ENCODE results near the gene TARP.
A peak's percentile ranks its signal among the peaks of the same experiment; 100 is the strongest.

TARP gene

DNA sequence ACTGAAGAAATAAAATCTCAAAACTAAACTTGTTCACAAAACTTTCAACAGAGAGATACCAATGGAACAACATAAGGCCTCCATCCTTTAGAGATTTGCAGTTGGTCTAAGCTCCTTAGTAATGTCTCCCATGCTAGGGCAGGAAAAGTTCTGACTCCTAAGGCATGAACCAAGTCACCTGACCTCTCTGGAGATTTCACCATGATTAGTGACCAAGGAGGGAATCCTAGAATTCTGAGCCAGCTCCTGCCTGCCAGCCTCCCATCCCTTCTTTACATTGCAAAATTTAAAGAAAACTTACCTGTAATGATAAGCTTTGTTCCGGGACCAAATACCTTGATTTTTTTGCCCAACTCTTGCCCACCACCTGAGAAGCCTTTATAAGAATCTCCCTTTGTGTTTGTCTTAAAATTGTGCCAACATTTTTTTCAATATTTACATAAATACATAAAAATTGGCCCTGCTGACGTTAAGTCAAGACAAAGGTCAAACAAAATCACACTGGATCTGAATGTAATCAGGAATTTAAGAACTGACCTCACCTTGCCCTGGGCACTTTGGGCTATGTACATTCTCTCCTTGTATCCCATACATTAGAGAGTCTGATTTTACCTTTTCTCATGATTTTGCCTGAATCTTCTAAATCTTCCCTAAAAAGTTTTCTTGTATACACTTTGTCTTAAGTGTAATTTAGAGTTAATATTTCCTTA is at the start of gene TARP:
Gene TARP, minus strand, starts transcription at position 351 of the 710 bp plus-strand sequence.
- ATAC-seq (no peak), DNase-seq (no peak)

DNA sequence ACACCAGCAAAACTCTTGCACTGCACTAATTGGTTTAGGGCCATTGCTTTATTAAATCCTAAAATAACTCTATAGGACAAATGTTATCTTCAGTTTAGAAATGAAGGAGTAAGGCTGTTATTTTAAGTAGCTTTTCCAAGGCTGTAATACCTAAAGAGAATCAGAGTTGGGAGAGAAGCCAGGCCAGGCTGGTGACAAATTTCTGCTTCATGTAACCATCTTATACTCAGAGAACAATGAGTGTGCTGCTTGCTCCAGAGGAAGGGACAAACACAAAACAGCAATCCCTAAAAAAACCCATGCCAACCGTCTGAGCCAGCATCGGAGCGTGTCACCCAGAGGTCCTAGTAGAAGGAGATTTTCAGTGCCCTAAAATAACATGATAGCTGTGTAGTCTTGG is 49.7 kb upstream of the TARP start:
- DNase-seq: no peak
- no peak for ATAC-seq

DNA sequence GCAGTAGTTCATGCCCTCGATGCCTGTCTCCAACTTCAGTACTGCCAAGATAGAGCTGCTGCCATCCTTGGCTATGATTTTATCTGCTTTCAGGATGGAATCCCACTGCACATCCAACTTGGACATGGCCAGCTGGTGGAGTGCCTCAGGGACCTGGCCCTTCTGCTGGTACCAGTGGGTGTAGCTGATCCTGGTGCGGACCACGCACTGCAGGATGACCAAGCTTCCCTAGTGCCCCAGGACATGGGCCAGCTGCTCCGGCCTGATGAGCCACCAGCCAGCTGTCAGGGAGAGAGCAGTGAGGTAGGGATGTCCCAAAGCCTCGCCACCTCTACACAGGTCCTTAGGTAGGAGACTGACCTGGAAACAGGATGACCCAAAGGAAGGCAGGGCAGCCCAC is 49.0 kb upstream of the TARP start:
- ATAC-seq (no peak), DNase-seq (no peak)

DNA sequence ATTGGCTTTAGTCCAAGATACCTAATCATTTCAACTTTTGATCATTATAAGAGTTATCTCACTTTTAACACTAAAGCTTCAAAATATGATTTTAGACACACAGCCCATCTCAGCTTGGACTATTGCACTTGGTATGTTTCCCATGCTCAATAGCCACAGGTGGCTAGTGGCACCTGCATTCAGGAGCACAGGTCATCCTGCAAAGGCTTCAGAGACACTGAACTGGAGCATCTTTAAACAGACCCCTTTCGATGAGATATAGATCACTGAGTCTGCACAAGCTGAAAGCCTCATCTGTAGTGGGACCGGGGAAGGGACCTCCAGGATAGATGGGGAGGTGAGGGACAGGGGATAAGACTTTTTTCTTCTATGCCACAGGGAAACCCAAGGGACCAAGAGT is 48.5 kb upstream of the TARP start:
- ATAC-seq (no peak), DNase-seq (no peak)

DNA sequence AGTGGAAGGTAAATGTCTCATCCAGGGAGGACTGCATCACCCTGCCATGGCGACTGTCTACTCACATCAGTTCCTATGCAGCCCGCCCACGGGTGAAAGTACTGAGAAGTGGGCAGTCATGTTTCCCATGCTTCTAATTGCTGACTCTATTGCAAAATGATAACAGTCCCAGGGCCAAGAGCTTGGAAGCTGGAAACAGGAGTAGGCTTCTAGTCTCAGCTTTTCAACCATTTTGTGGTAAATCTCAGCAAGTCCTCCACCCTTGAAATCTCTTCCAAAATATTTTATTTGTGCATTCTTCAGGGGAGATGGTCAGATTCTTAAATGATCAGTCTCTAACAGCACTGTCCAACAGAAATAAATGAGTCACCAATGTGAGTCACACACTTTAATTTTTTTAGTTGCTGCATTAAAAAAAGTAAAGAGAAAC is 48.1 kb upstream of the TARP start:
- no peak for ATAC-seq

DNA sequence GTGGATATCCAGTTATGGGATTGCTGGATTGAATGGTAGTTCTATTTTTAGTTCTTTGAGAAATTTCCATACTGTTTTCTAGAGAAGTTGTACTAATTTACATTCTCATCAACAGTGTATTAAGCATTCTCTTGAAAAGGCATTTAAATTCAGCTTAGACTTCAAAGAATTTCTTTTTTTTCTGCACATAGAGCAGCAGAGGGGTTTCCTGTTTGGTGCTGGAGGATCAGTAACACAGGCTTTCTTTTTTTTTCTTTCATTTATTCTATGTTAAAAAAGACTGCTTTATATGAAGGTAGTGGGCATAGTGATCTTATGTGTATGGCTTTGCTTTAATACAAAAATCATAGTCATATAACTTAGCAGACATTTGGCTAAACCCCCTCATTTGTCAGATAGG is 47.6 kb upstream of the TARP start:
- ATAC-seq: no peak
- no peak for DNase-seq

More for the DNA sequence above, 48.1 kb upstream of the TARP start:
- no peak for DNase-seq

DNA sequence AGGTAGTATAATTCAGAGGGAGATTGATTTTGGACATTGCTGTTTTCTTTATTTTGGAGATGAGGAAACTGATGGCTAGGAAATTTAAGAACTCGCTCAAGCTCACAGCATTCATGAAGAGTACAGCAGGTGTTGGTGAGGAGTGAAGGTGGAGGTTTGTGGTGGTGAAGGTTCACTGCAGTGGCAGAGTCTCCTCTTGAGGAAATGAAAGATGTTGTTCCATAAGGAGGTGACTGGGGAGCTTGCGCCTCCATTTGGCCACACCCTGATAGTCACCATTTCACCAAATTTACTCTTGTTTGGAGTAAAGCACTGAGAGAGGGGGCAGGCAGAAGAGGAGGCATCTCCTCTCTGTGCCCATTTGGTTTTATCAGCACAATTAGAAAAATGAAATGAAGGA is 46.4 kb upstream of the TARP start:
- DNase-seq (no peak), ATAC-seq (no peak)

DNA sequence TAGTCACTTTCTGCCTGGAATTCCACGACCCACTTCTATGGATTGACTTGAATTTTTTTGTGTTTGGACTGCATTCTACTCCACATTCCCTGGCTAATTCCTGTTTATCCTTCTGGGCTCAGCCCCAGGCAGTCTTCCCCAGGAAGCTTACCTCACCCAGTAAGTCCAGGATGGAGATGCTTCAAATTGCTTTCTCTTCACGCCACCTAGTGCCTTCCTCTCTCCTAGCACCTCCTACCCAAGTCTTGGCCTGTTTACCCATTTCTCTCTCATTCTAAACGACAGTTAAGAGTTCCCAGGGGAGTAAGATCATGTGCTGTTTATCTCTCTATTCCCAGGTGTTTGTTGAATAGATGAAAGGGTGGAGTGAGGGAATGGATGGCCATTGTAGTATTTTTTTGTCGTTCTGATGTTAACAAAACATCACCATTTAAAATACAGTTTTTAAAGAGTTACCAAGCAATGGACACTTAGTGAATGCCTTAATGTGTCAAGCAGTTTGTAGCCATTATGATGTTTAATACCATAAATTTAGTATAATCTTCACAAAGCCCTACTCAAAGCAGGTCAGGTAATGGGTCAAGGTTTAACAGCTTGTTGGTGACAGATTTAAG is 45.5 kb upstream of the TARP start:
- DNase-seq (no peak), ATAC-seq (peak; percentile 58)

DNA sequence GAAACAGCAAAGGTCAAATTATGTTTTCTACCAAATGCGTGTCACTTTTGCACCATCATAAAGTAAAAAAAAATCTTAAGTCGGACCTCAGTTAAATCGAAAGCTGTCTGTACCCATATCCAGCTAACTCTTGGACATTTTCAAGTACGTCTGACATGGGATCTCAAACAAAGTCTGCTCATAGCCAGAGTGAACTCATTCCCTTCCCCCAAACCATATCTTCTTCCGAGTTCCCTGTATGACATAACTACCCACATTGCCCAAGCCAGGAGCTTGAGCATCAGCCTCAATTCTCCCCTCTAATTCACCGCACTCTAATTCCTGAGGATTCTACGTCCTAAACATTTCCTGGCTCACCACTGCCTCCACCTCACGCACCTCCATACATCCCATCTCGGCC is 44.8 kb upstream of the TARP start:
- no peak for DNase-seq

DNA sequence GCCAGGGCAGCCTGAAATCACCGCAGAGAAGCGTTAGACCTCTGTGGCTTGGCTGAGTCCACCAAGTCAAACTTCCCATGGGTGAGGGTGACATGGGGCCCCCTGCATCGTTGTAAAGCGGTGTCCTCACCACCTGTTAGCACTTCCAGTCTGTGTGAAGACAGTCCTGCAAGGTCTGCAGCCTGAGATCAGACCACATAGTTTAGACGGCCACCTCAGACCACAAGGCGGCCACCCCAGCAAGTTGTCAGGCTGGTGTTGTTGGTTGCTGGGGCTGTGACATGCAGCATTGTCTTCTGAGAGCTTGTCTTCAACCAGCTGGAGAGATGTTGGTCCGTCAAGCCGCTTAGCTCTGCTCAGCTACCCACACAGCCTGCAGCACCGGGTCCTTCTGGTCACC is 44.1 kb upstream of the TARP start:
- DNase-seq (no peak), ATAC-seq (peak; percentile 20)

More for the DNA sequence above, 44.8 kb upstream of the TARP start:
- ATAC-seq: no peak

DNA sequence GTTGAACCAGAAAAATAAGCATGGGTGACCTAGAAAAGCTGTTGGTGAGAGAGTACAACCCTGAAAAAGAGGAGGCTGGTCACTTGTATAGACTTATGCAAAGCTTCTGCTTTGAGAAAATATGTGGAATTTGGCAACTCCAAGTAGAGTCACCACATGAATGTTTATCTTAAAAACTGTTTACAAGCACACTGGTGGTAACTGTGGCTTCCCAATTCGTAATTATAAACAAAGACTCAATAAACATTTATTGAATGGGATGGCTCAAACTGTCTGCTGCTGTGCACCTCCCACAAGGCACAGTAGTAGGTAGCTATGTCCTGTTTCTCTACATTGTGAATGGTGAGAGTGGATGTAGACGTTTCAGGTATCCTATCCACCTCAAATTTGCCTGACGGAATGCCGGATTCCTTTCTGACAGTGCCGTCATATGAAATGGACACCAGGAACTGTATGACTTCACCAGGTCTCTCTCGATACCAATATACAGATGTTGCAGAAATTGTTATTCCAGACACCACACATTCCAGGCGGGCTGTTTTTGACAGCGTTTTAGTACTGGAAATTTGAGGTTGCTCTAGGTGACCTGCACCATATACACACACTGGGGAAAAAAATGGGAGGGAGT is 43.4 kb upstream of the TARP start:
- DNase-seq: no peak
- ATAC-seq: no peak

DNA sequence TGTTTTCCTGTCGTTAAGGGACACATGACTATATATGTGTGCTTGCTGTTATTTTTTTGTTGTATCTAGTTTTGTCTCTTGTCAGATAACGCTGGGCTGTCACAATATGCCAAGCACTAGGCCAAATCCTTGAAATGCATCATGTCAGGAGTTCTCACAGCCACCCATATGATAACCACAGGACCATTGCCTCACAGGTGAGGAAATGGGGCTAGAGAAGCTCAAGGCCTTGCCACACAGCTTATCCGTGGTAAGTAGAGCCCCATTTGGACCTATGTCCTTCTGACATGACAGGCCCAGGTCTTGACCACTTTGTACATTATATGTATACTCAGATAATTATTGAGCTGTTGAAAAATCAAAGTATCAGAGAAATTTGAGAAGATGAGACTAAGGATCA is 42.0 kb upstream of the TARP start:
- ATAC-seq (no peak), DNase-seq (no peak)

DNA sequence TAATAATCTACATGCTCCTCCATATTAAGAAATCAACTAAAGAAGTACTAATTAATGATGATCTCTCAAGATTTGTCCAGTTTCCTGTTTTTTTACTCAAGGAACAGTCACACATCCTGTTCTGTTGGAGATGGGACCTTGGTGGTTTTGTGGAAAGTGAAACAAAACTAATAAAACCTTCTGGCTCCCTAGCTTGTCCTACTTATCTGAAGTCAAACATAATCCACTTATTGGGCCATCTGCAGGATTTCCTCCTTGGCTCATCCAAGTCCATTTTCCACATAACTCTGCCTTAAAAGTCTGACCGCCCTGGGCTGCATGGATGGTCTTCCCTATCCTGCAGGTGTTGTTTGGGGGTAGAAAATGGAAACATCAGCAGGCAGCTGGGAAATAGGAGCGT is 39.4 kb upstream of the TARP start:
- no peak for DNase-seq
- no peak for ATAC-seq

DNA sequence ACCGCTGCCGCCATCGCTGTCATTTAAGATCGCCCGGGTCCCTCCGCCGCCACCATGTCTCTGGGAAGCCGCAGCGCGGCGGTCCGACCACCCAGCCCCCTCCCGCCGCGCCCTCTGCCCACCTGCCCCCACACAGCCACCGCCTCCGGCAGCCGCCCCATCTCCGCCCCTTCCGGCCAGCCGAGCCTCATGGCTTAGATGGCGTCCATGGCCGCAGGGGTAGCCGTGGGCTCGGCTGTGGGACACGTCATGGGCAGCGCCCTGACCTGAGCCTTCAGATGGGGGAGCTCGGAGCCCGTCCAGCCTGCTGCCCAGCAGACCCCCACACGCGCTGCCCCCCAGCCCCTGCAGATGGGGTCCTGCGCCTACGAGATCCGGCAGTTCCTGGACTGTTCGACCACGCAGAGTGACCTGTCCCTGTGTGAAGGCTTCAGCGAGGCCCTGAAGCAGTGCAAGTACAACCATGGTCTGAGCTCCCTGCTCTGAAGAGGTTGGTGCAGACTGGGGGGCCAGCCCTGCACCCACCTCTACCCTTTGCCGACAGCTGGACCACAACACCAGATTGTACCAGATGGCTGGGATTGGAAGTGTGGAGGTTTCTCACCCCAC is 38.0 kb upstream of the TARP start:
- ATAC-seq (peak; percentile 25), DNase-seq (peak; percentile 30)

DNA sequence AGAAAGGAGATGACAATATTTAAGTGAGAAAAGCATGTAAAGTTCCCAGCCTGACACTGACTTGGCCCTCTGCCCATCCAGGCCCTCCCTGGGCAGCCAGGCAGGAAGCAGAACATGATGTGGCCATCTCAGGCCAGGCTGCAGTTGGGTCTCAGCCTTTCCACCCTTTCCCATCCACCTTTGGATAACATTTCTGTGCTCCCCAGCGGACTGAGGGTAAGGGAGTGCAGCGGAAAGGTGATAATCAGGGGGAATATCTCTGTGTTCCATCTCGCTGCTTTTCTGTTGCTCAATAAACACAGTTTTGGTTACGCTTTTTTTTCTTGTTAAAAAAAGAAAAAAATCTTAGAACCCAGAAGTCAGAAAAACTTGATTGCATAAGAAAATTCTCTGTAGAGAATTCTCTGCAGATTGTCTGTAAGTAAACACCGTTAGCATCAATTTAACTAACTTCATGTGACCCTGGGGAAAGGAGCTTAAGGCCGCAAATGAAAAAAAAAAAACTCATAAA is 37.2 kb upstream of the TARP start:
- DNase-seq (no peak), ATAC-seq (no peak)

DNA sequence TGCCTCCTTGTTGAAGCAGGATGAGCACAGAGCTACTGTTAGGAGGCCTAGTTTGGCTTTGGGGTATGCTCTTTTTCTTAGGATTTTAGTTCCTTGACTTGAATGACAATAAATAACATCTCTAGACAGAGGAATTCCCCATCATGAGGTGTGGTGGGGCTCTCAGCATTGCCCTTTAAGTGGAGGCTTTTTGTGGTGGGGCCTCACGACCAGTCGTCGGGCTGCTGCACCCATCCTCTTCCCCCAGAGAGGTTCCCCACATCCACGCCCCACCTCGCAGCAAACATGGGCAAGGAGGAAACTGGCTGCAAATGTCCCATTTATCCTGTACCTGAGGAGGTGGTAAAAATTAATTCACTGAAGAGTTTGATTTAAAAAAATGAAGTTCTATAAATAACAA is 36.1 kb upstream of the TARP start:
- ATAC-seq: peak; percentile 58

DNA sequence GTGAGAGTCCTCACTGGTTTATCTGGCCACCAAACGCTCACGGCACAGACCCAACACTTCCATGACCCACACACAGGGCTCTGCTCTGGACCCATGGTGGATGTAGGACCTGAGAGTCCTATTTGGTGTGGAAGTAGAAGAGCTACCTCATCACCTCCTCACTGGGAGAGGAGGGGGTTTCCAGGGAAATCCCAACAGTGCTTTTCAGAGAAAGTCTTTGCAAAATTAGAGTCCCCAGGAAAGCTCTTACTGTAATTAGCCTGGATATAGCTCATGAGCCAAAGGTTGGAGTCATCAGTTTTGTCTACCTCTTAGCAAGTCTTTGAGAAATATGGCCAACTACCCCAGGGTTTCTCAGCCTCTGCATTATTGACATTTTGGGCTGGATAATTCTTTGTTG is 34.7 kb upstream of the TARP start:
- peak; percentile 24 for ATAC-seq
- no peak for DNase-seq

More for the DNA sequence above, 36.1 kb upstream of the TARP start:
- DNase-seq: peak; percentile 31

DNA sequence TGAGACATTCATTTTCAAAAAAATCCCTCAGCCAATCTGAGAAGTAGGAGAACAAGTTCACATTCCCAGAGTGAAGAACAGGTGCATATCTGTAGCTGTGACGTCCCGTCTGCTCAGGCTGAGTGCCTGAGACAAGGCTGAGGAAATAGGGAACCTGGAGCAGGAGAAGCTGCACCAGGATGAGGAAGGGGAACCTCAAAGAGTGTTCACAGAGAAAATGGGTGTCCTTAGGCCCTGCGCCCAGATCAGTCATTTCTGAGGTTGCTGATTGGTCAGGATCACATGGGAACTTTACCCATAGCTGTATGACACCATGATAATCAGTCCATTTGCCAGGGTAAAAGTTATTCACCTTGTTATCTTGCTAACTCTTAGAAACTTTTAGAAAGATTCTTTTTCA is 34.2 kb upstream of the TARP start:
- no peak for DNase-seq
- no peak for ATAC-seq

DNA sequence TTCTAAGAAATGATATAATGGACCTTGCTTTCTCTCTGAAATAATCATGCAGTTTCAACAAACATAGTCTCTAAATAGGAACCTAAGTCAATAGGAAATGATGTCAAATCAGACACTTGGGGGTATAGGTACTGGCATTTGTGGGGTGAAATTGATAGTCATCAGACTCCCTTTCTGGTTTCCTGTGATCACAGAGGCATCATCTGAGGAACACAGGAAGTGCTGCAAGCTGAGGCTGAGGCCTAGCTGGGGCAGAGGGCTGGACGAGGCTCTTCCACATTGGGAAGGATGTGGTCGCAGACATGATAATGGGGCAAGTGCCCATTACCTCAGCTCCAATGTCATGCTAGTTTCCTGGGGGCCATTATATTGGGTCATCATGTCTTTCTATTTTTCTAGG is 33.5 kb upstream of the TARP start:
- no peak for ATAC-seq
- DNase-seq: no peak

DNA sequence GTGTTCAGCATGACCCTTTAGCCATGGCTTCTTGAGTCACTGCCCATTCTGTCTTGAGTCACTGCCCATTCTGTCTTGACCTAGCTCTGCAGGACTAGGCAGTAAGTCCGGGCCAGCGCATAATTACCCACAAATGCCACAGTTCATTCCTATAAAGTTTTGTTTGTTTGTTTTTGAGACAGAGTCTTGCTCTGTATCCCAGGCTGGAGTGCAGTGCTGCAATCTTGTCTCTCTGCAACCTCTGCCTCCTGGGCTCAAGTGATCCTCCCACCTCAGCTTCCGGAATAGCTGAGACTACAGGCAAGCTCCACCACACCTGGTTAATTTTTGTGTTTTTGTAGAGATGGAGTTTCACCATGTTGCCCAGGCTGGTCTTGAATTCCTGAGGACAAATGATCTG is 32.7 kb upstream of the TARP start:
- DNase-seq: no peak
- ATAC-seq: no peak

DNA sequence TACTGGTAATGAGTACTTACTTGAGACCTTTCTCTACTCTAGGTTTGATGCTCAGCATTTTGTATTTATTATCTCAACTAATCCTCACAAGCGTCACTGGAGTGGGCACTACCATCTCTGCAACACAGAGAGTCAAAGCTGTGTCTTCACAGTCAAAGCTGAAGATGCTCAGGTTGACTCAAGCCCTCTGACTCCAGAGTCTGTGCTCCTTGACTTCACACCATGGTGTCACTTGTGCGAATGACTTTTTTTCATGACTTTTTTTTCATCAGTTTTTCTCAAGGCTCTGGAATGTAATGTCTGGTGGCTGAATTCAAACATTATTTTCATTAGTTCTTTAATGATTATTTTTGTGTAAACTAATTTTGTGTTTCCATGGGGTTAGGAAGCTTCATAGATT is 30.4 kb upstream of the TARP start:
- peak; percentile 64 for ATAC-seq
- no peak for DNase-seq

DNA sequence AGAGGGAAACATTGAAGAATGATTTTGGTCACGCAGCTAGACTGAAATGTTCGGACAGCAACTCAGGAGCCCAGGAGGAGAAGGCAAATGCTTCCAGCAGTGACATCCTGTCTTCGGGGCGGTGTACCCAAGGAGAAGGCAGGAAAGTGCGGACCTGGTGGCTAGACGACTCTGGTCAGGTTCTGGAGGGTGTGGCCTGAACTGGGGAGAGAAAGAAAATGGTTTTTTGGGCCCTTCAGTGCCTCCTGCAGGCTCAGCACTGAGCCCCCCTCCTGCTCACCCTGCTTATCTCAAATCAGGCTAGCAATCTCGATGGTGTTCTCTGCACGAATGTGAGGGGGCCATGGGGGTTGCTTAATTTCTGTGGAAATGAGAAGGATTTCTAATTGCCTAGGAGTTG is 26.7 kb upstream of the TARP start:
- DNase-seq (no peak), ATAC-seq (peak; percentile 58)

All from stimulated activated naive CD8-positive, alpha-beta T cell treated with anti-CD3 and anti-CD28 coated beads, Interleukin-15, Interleukin-2, amounts not matched to agents 100 U/mL and 50 U/mL, for 24 hours (primary cell).